Effector CD4-positive, alpha-beta T cell (primary cell): ENCODE results near the gene CIP2A.
"Not testable (repeated sequence)": the region's sequence is repeated elsewhere in the genome, so short reads cannot be mapped to it uniquely, and the experiment has no call there.

Experiments used
- DNase-seq: peaks from one replicate; pipeline ENCODE4 v3.0.0-alpha.2; 2020
- total RNA-seq: gene quantifications from one replicate; lab custom pipeline; 2026; lab: John Stamatoyannopoulos, UW

The CIP2A gene
- 8.3 reads per million, percentile 28 among the genes with 10 or more reads in this experiment for total RNA-seq

GRCh38 chr3:108589081-108589997 lies at the start of gene CIP2A, which contains the start of gene DZIP3:
CIP2A (minus strand) TSS chr3:108589438; CDS start chr3:108589375, 63 bp downstream.
DZIP3 (plus strand) TSS chr3:108589722; CDS start chr3:108605407, 15,685 bp downstream.
- DNase-seq: peak; percentile 77

GRCh38 chr3:108629974-108630373 lies 40.7 kb upstream of the CIP2A start:
- no peak for DNase-seq

GRCh38 chr3:108623504-108623903 lies 34.3 kb upstream of the CIP2A start:
- no peak for DNase-seq

GRCh38 chr3:108620250-108620649 lies 31.0 kb upstream of the CIP2A start:
- DNase-seq: no peak

- DNase-seq: not testable (repeated sequence)
Measured at GRCh38 chr3:108616090-108616489, 26.9 kb upstream of the CIP2A start.

- no peak for DNase-seq
Measured at GRCh38 chr3:108610651-108611050, 21.4 kb upstream of the CIP2A start.

- DNase-seq: no peak
Measured at GRCh38 chr3:108608750-108609149, 19.5 kb upstream of the CIP2A start.

GRCh38 chr3:108605491-108605890 lies 16.3 kb upstream of the CIP2A start:
- DNase-seq: no peak

- DNase-seq: no peak
Measured at GRCh38 chr3:108605028-108605427, 15.8 kb upstream of the CIP2A start.

GRCh38 chr3:108603691-108604090 lies 14.5 kb upstream of the CIP2A start:
- peak; percentile 7 for DNase-seq

- no peak for DNase-seq
Measured at GRCh38 chr3:108602935-108603294, 13.7 kb upstream of the CIP2A start.

- peak; percentile 14 for DNase-seq
Measured at GRCh38 chr3:108602249-108602934, 13.2 kb upstream of the CIP2A start.

- no peak for DNase-seq
Measured at GRCh38 chr3:108599677-108600409, 10.6 kb upstream of the CIP2A start.

GRCh38 chr3:108598375-108598774 lies 9.1 kb upstream of the CIP2A start:
- no peak for DNase-seq

- DNase-seq: no peak
Measured at GRCh38 chr3:108595321-108595720, 6.1 kb upstream of the CIP2A start.

- DNase-seq: no peak
Measured at GRCh38 chr3:108590460-108590859, 1.2 kb upstream of the CIP2A start.

GRCh38 chr3:108589998-108590323 lies 723 bp upstream of the CIP2A start:
- no peak for DNase-seq

- no peak for DNase-seq
Measured at GRCh38 chr3:108588601-108589000, 637 bp downstream of the CIP2A start.

GRCh38 chr3:108578064-108578463 lies 11.2 kb downstream of the CIP2A start:
- no peak for DNase-seq

- DNase-seq: no peak
Measured at GRCh38 chr3:108569336-108569735, 19.9 kb downstream of the CIP2A start.

GRCh38 chr3:108566599-108566998 lies 22.6 kb downstream of the CIP2A start:
- no peak for DNase-seq

GRCh38 chr3:108565506-108565905 lies 23.7 kb downstream of the CIP2A start:
- DNase-seq: no peak

- DNase-seq: no peak
Measured at GRCh38 chr3:108564564-108564963, 24.7 kb downstream of the CIP2A start.
